Retinal pigment epithelial cell (primary cell): ENCODE measurements around the gene SYP.

Source experiments
- DNase-seq: peaks from one replicate; pipeline ENCODE4 v3.0.0-alpha.2; 2010; ENCODE audit warnings: low read depth
- H3K4me3 ChIP-seq: 2 replicates; pipeline ENCODE4 v1.5.1; 2011; ENCODE audit warnings: mild to moderate bottlenecking, low read length, control low read depth, moderate library complexity
- TF ChIP-seq, protein P1 (sequence below): conservative IDR thresholded peaks from 2 replicates; pipeline ENCODE4 v1.5.1; 2011; ENCODE audit warnings: low read depth, low read length, control low read depth, inconsistent platforms

SYP gene

DNA sequence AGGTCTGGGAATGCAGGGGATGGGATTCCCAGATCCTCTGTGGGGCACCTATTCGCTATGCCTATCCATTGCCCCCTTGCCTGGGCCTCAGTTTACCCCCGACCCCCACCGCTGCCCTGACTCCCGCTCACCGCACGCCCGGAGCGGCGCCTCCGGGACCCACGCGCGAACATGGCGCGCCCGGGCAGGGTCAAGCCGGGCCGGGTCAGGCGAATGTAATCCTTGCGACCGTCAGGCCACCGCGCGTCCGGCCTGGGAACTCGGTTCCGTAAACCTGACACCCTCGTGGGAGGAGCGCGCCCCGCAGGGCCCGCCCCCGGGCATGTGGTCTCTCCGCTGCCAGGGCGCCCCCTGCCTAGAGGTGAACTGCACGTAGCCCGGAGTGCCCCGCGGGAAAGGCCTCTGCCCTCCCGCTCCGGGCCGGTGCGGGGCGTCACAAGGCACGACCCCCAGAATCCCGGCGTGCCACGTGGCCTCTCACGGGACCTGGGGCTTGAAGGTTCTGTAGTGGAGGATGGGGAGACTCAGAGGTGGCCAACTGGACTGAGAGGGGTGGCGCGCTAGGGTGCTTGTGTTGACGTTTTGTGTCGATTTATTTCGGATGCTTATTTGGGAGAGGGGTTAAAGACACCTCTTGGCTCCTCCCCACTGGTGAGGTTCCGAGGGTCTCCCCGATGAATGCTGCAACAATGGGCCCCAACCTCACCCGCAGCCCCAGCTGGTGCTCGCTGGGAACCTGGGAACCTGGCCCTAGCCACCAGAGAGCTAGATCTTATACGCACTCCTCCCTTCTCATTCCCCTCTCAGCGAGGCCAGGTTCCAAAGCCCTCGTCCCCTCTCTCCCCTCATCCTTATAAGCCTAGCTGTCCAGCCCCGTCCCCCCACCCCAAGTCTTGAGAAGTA lies 13.6 kb downstream of the SYP start, which contains the start of gene PRICKLE3:
Gene PRICKLE3 (minus strand): TSS at position 249 of the 903 bp plus-strand sequence. CDS start 76 bp downstream, at position 173.
- DNase-seq = no peak
- H3K4me3 ChIP-seq = peak within 1 kb of the TSS; percentile 60
- TF ChIP-seq, protein P1, sequence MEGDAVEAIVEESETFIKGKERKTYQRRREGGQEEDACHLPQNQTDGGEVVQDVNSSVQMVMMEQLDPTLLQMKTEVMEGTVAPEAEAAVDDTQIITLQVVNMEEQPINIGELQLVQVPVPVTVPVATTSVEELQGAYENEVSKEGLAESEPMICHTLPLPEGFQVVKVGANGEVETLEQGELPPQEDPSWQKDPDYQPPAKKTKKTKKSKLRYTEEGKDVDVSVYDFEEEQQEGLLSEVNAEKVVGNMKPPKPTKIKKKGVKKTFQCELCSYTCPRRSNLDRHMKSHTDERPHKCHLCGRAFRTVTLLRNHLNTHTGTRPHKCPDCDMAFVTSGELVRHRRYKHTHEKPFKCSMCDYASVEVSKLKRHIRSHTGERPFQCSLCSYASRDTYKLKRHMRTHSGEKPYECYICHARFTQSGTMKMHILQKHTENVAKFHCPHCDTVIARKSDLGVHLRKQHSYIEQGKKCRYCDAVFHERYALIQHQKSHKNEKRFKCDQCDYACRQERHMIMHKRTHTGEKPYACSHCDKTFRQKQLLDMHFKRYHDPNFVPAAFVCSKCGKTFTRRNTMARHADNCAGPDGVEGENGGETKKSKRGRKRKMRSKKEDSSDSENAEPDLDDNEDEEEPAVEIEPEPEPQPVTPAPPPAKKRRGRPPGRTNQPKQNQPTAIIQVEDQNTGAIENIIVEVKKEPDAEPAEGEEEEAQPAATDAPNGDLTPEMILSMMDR = peak; percentile 33

DNA sequence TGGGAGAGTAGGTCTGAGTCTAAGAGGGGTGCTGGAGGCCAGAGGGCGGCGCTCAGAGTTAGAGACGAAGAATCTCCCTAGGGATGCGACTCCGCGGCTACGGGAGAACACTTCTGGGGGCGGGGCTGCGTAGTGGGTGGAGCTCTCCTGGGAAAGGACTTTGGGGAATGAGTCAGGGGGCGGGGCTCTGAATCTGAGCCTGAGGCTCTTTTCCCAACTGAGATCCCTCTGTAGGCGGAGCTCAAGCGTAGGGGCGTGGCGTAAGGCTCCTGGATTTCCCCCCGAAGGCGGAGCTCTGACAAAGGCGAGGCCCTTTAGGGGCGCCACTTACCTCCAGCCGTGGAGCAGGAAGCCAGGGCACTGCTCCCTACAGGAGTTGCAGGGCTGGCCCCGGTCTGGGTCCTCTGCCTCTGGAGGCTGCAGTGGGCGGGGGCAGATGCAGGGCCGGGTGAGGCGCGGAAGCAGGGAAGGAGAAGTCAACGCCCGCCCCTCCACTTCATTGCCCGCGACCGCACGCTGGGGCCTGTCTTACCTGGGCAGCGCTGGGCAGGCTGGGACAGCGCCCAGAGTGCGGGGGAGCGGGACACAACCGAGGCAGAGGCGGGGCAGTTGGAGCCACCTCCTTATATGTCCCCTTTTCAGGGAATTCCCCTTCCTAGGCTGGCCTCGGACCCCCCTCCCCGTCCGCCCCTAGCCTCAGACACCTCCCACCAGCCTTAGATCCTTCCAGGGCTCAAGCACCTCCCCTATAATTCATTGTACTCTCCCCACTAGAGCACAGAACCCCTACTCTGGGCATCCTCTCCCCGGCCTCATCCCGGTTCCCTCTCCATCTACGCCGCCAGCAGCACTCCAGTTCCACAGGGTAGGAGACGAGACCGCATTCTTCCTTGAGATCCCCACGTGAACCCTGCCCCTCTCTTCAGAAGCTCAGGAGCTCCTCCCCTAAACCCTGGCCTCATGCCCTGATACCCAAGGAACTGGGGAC lies 15.4 kb downstream of the SYP start:
- H3K4me3 ChIP-seq = peak overlapping the region; percentile 36
- TF ChIP-seq, protein P1 = no peak
- peak; percentile 61 for DNase-seq

DNA sequence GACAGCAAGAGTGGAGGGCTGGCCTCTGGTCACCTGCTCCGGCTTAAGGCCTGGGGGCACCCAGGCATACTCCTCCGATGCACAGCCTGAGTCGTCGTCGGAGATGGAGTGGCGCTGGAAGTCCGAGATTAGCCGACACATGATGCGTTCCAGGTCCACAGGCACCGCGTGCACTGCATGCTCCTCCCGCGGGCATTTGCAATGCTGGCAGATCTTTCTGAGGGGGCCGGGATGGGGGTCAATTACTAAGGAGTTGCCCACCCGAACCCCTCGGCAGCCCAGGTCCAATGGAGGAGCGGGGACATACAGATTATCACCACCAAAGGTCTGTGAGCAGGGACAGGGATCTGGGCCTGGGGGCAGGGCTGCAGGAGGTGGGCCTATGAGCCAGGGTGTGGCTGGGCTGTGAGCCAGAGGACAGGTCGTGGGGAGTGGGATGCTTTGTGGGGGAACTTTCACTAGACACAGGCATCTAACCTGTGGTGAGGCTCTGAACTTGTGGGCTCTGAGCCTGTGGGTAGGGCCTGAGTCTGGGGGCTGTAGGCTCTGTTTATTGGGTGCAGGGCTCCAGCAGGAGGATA lies 16.2 kb downstream of the SYP start:
- TF ChIP-seq, protein P1 = no peak
- no peak for DNase-seq
- H3K4me3 ChIP-seq = peak overlapping the region; percentile 21

DNA sequence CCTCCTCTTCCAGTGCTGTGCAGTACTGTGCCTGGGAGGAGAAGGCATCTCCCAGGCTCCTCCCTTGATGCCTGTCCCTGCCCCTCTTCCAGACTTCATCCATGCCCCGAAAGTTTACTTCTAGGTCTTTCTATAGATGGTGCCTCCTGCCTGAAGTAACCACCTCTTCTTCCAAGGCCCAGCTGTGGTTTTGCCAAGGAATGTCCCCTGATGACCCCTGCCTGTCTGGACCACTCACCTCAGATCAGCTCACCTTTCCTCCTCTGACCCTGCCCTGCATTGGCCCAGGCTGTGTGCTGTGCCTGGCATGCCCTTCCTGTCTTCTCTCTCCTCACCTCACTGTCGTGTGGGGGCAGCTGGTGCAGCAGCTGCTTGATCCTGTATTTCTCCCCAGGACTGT lies 20.6 kb downstream of the SYP start:
- TF ChIP-seq, protein P1 = no peak
- DNase-seq = no peak
- no peak overlapping the region for H3K4me3 ChIP-seq

DNA sequence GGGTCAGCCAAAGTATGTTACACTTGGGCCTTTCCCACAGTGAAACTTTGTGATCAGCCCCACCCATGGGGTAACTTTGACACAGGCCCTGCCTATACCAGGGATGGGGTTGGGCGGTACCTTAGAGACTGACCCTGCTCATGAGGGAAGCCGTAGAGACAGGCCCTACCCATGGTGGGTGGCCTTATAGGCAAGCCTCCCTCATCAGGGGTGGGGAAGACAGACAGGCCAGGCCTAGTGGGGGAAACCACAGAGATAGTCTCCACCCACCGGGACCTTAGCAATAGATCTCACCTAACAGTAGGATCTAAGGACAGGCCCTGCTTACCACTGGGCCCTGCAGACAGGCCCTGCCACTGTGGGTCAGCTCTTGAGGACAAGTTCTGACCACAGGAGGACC lies 21.5 kb downstream of the SYP start:
- no peak for DNase-seq
- TF ChIP-seq, protein P1 = no peak
- no peak overlapping the region for H3K4me3 ChIP-seq

DNA sequence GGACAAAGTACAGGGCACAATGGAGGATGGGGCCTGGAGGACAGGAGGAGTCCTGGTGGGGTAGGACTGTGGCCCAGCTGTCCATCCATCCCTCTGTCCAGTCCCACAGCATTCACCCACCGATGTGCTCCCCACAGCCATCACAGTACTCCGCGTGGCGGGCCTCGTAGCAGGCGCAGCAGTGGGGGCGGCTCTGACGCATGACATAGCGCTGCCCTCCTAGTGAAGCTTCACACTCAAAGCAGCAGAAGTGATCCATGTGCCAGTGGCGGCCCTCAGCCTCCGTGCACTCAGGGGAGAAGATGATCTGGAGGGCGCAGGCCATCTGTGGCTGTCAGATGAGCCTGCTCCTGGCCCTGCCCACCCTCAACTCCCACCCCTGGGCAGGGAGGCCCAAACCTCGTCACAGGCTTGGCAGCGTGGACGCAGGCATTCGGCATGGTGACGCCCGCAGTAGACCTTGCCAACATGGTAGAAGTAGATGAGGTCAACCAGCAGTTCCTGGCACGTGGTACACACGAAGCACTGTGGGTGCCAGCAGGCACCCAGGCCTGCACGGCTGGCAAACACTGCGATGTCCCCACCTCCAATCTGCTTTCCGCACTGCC lies 22.0 kb downstream of the SYP start:
- TF ChIP-seq, protein P1 = no peak
- no peak overlapping the region for H3K4me3 ChIP-seq
- DNase-seq = no peak
